Measurements from ENCODE around the gene ZDHHC11B.

The ZDHHC11B gene

GRCh38 chr5:760363-761058 is 24.0 kb downstream of the ZDHHC11B start:
- TF ChIP-seq MYC (IDR thresholded peaks at IDR 0.05; ENCODE audit: low read depth, low read length) (no peak), MAX (IDR thresholded peaks at IDR 0.05; ENCODE audit: low read depth, low read length) (no peak), POLR2A (IDR thresholded peaks at IDR 0.05; ENCODE audit: extremely low read depth, insufficient read length) (no peak), CTCF (IDR thresholded peaks at IDR 0.05; ENCODE audit: low read depth, low read length) (no peak)
- DNase-seq (ENCODE audit: low read depth): no peak
- no peak overlapping the region for H3K4me3 ChIP-seq (ENCODE audit: low read depth, low read length)

- no peak for TF ChIP-seq POLR2A (IDR thresholded peaks at IDR 0.05; ENCODE audit: extremely low read depth, insufficient read length)
- no peak for TF ChIP-seq MYC (IDR thresholded peaks at IDR 0.05; ENCODE audit: low read depth, low read length)
- no peak for TF ChIP-seq CTCF (IDR thresholded peaks at IDR 0.05; ENCODE audit: low read depth, low read length)
- TF ChIP-seq MAX (IDR thresholded peaks at IDR 0.05; ENCODE audit: low read depth, low read length): no peak
- H3K4me3 ChIP-seq (ENCODE audit: low read depth, low read length): no peak overlapping the region
- no peak for DNase-seq (ENCODE audit: low read depth)
Observed at GRCh38 chr5:759781-760362, 24.7 kb downstream of the ZDHHC11B start.

GRCh38 chr5:759111-759751 is 25.3 kb downstream of the ZDHHC11B start:
- H3K4me3 ChIP-seq (ENCODE audit: low read depth, low read length): no peak overlapping the region
- DNase-seq (ENCODE audit: low read depth): no peak
- TF ChIP-seq CTCF (IDR thresholded peaks at IDR 0.05; ENCODE audit: low read depth, low read length): no peak
- TF ChIP-seq MYC (IDR thresholded peaks at IDR 0.05; ENCODE audit: low read depth, low read length): no peak
- TF ChIP-seq POLR2A (IDR thresholded peaks at IDR 0.05; ENCODE audit: extremely low read depth, insufficient read length): no peak
- TF ChIP-seq MAX (IDR thresholded peaks at IDR 0.05; ENCODE audit: low read depth, low read length): no peak

- no peak overlapping the region for H3K4me3 ChIP-seq (ENCODE audit: low read depth, low read length)
- DNase-seq (ENCODE audit: low read depth): no peak
- TF ChIP-seq CTCF (IDR thresholded peaks at IDR 0.05; ENCODE audit: low read depth, low read length) (no peak), POLR2A (IDR thresholded peaks at IDR 0.05; ENCODE audit: extremely low read depth, insufficient read length) (no peak), MYC (IDR thresholded peaks at IDR 0.05; ENCODE audit: low read depth, low read length) (no peak), MAX (IDR thresholded peaks at IDR 0.05; ENCODE audit: low read depth, low read length) (no peak)
Observed at GRCh38 chr5:758698-759053, 25.9 kb downstream of the ZDHHC11B start.

GRCh38 chr5:757931-758697 is 26.4 kb downstream of the ZDHHC11B start:
- DNase-seq (ENCODE audit: low read depth): no peak
- no peak for TF ChIP-seq CTCF (IDR thresholded peaks at IDR 0.05; ENCODE audit: low read depth, low read length)
- no peak for TF ChIP-seq MYC (IDR thresholded peaks at IDR 0.05; ENCODE audit: low read depth, low read length)
- TF ChIP-seq POLR2A (IDR thresholded peaks at IDR 0.05; ENCODE audit: extremely low read depth, insufficient read length): no peak
- no peak for TF ChIP-seq MAX (IDR thresholded peaks at IDR 0.05; ENCODE audit: low read depth, low read length)
- H3K4me3 ChIP-seq (ENCODE audit: low read depth, low read length): no peak overlapping the region

Measured in NB4 (cell line).